ENCODE data around the gene SLC1A2.
"Not testable (repeated sequence)": the region's sequence is repeated elsewhere in the genome, so short reads cannot be mapped to it uniquely, and the experiment has no call there.

The SLC1A2 gene

DNA sequence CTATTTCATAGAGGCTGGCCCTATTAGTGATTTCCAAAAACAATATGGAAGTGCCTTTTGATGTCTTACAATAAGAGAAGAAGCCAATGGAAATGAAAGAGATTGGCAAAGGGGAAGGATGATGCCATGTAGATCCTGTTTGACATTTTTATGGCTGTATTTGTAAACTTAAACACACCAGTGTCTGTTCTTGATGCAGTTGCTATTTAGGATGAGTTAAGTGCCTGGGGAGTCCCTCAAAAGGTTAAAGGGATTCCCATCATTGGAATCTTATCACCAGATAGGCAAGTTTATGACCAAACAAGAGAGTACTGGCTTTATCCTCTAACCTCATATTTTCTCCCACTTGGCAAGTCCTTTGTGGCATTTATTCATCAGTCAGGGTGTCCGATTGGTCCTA is 189.0 kb downstream of the SLC1A2 start:
- no peak for DNase-seq (ENCODE audit: extremely low read depth, low read depth)
- no peak for TF ChIP-seq CTCF (IDR thresholded peaks at IDR 0.05; ENCODE audit: low read depth, low read length)

GRCh38 chr11:35228328-35228725 is 191.0 kb downstream of the SLC1A2 start:
- no peak for DNase-seq (ENCODE audit: extremely low read depth, low read depth)
- TF ChIP-seq CTCF (IDR thresholded peaks at IDR 0.05; ENCODE audit: low read depth, low read length) = no peak

DNA sequence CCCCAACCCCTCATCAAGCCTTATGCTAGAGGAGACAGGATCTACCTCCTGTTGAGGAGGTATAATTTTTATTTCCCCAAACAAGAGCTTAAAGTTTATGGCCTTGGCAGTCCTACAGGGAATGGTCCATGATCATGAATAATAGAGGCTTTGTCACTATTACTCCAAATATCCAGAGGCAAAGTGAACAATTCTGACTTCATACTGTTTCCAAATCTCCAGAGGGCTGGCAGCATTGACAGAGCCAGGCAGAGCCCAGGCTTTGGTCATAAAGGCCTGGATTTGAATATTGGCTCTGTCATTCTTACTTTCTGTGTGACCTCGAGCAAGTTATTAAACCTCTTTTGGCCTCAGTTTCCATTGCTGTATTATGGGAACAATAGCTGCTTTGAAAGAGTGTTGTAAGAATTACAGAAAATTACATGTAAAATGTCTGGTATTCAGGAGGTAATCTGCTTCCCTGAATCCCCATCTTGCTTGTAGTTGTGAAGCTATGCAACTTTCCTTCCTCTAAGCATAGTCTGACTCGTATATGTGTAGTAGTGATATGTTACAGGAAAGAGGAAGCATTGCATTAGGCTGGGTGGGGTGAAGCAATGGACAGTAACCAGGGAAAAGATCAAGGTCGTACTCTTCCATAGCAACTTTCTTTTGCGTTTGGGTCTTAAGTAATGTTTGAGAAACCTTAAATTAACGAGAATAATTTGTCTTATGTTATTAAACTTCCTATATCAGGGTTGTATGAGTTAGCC is 191.6 kb downstream of the SLC1A2 start:
- no peak for TF ChIP-seq CTCF (IDR thresholded peaks at IDR 0.05; ENCODE audit: low read depth, low read length)
- DNase-seq (ENCODE audit: extremely low read depth, low read depth) = no peak

DNA sequence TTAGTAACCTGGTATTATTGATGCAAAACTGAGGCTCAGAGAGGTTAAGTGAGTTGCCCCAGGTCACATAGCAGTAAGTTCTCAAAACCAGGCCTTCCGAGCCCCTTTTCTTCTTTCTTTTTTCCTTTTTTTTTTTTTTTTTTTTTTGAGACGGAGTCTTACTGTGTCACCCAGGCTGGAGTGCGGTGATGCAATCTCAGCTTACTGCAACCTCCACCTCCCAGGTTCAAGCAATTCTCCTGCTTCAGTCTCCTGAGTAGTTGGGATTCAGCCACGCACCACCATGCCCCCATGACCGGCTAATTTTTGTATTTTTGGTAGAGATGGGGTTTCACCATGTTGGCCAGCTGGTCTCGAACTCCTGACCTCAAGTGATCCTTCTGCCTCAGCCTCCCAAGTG is 192.6 kb downstream of the SLC1A2 start:
- not testable (repeated sequence) for DNase-seq (ENCODE audit: extremely low read depth, low read depth)

DNA sequence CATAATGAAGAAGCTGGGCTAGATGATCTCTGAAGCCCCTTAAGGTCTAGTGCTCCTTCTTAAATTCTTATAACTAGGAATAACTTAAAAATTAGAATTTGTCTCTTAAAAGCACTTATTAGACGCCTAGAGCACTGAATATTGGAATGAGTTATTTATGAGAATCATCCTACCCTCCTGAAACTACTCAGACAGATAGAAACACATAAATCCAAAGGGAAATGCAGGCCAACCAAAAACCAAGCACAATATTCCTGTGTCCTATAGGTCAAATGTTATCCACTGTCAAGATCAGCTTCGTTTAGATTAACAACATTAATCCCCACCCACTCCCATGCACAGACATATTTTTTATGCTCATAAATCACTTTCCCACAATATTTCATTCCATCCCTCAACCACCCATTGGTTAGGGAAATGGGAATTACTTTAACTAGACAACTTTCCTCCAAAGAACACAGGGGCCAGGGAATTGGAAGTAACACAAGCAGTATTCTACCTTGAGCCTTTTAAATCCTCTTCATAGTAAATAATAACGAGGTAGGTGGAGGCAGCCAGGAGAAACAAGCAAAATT is 193.3 kb downstream of the SLC1A2 start:
- TF ChIP-seq CTCF (IDR thresholded peaks at IDR 0.05; ENCODE audit: low read depth, low read length) = no peak
- no peak for DNase-seq (ENCODE audit: extremely low read depth, low read depth)

- no peak for TF ChIP-seq CTCF (IDR thresholded peaks at IDR 0.05; ENCODE audit: low read depth, low read length)
- DNase-seq (ENCODE audit: extremely low read depth, low read depth) = no peak
Measured at GRCh38 chr11:35223991-35224390, 195.4 kb downstream of the SLC1A2 start.

DNA sequence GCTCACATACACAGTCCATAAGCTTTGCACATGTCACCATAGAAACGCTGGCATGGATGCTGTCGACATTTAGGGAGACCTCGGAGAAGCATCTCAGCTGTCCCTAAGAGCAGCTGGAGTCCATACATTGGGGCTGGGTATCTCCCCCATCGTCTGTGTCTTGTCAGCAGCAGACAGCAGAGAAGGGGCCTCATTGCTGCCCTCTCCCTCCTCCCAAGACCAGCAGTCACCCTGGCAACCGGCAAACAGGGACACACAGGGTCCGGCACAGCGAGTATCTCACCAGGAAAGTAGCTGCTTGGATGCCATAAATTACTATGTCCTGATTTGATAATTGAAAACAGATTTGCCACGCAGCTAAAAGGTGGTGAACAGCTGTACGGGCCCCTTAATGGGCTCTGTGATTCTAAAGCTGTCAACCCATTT is 196.0 kb downstream of the SLC1A2 start:
- peak; percentile 69 for DNase-seq (ENCODE audit: extremely low read depth, low read depth)
- TF ChIP-seq CTCF (IDR thresholded peaks at IDR 0.05; ENCODE audit: low read depth, low read length) = no peak

- DNase-seq (ENCODE audit: extremely low read depth, low read depth) = peak; percentile 22
- TF ChIP-seq CTCF (IDR thresholded peaks at IDR 0.05; ENCODE audit: low read depth, low read length) = no peak
Measured at GRCh38 chr11:35218956-35219355, 200.4 kb downstream of the SLC1A2 start.

Data from AG09319 (cell line).